Measurements from ENCODE around the gene DNM3.

DNA sequence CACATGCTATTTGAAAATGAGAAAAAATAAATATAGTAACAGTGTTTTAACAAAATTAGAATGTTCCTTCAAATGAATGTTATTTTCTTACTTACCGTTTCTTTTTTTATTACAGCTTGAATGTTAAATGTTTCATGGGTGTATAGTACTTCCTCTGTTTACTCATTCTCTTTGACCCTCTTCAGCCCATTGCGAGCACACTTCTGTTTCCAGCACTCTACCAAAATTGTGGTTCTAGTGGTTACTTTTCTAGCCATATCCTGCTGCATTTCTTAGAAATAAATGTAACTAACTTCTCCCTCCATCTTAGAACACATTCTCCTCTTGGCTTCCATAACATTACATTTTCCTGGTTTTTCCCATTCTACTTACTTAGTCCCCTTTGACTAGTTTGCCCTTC lies 389.2 kb downstream of the DNM3 start:
- TF ChIP-seq ZBTB7A (IDR thresholded peaks at IDR 0.05; ENCODE audit: low read depth) (no peak), TAF1 (IDR thresholded peaks at IDR 0.05; ENCODE audit: low read depth) (no peak), RAD21 (IDR thresholded peaks at IDR 0.05; ENCODE audit: low read depth) (no peak)
- TF ChIP-seq, protein P1, sequence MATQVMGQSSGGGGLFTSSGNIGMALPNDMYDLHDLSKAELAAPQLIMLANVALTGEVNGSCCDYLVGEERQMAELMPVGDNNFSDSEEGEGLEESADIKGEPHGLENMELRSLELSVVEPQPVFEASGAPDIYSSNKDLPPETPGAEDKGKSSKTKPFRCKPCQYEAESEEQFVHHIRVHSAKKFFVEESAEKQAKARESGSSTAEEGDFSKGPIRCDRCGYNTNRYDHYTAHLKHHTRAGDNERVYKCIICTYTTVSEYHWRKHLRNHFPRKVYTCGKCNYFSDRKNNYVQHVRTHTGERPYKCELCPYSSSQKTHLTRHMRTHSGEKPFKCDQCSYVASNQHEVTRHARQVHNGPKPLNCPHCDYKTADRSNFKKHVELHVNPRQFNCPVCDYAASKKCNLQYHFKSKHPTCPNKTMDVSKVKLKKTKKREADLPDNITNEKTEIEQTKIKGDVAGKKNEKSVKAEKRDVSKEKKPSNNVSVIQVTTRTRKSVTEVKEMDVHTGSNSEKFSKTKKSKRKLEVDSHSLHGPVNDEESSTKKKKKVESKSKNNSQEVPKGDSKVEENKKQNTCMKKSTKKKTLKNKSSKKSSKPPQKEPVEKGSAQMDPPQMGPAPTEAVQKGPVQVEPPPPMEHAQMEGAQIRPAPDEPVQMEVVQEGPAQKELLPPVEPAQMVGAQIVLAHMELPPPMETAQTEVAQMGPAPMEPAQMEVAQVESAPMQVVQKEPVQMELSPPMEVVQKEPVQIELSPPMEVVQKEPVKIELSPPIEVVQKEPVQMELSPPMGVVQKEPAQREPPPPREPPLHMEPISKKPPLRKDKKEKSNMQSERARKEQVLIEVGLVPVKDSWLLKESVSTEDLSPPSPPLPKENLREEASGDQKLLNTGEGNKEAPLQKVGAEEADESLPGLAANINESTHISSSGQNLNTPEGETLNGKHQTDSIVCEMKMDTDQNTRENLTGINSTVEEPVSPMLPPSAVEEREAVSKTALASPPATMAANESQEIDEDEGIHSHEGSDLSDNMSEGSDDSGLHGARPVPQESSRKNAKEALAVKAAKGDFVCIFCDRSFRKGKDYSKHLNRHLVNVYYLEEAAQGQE (IDR thresholded peaks at IDR 0.05; ENCODE audit: low read depth), result no peak
